Limb (tissue), 2 donors: ENCODE measurements around the gene GPR146.
"Not testable (repeated sequence)": the region's sequence is repeated elsewhere in the genome, so short reads cannot be mapped to it uniquely, and the experiment has no call there.

Experiments
- DNase-seq, 2 donors: peaks; one replicate each; pipeline ENCODE4 v3.0.0-alpha.2; 2016; ENCODE audit errors: extremely low spot score in 2 of 2

GPR146 gene

DNA sequence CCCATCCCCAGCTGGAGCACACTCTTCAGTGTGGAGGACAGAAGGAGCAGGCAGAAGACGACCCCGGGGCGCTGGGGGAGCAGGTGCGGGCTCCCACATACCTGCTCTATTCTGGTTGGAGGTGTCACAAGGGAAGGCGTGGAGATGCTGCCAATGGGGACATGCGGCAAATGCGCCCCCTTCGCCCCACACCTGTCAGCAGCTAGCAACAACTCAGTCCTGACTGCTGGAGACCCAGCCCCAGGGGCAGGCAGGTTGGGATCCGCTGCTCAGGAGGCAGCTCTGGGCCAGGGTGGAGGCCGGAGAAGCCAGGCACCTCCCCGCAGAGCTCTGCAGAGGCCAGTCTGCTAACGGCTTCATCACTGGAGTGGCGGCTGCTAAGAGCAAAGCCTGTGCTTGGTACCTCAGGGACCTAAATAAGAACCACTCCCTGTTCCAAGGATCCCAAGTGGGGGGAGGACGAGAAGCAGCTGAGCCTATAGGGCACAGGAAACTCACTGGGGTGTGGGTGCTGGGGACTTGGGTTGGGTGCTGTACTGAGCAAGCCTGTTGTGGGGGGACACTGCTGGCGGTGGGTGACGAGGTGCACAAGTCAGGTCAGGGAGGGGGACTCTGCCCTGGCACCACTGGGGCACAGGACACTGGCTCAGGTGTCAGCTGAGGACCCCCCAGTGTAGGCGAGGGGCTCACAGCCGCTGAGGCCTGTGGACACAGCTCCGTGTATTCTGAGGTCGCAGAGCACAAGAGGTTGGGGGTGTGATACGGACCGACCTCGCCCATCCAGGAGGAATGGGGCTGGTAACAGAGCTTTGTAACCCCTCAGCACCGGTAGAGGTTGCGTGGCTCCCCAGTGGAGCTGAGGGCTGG is 19.2 kb upstream of the GPR146 start:
- DNase-seq, result no peak

DNA sequence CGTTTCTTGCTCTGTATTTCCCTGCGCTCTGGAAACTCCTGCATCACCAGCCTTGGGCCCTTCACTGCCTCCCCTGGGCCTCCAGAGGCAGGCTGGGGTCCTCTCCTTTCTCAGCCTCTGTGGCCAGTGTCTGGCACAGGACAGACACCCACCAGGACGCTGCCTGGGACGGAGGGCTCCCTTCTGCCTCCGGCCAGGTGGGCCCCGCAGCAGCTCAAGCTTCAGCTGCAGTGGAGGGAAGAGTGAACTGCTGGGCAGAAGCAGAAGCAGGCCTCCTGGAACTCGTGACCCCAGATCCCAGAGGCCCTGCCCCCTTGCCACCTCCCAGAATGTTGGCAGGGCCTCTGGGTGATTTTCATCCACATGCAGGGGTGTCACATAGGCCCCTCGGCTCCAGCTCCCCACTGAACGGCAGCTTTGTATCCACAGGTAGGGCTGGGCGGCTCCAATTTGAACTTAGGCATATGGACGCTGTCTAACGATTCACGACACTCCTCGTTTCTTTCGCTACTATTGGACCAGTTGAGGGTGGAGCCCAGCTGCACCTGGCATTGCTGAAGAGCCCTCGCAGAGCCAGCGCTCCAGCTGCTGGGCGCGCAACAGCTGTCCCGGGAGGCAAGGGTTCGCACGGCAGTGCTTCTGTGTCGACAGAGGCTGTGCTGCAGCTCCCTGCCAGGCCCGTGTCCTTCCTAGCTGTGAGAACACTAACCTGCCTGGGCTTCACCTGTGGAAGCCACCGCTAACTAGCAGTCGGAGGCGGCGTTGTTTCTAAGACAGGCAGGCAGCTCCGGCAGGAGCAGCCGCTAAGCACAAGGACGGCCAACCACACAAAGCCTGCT is 18.4 kb upstream of the GPR146 start:
- DNase-seq, result peak; percentile 42 to 48

DNA sequence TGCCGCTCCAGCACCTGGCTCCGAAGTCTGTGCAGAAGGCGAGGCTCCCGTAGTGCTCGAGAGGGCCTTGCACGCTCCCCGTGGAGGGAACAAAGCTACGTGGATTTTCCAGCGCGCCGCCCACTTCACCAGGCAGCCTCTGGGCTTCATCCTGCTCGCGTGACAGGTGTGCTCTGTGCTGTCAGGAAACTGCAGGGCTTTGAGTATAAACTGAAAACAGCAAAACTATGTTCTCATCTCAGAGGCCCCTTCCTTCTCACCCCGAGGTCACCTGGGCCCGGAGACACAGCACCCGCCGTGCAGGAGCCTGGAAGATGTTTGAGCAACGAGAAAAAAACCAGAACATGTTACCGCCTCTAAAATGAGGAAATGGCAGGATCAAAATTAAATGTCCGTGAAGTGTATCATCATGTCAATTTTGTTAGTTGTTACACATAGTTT is 17.6 kb upstream of the GPR146 start:
- DNase-seq, result no peak

GRCh38 chr7:1027242-1028043 is 16.9 kb upstream of the GPR146 start:
- peak in 1 of 2 donors; percentile 70 for DNase-seq

GRCh38 chr7:1028044-1028770 is 16.1 kb upstream of the GPR146 start:
- peak; percentile 87 to 95 for DNase-seq

DNA sequence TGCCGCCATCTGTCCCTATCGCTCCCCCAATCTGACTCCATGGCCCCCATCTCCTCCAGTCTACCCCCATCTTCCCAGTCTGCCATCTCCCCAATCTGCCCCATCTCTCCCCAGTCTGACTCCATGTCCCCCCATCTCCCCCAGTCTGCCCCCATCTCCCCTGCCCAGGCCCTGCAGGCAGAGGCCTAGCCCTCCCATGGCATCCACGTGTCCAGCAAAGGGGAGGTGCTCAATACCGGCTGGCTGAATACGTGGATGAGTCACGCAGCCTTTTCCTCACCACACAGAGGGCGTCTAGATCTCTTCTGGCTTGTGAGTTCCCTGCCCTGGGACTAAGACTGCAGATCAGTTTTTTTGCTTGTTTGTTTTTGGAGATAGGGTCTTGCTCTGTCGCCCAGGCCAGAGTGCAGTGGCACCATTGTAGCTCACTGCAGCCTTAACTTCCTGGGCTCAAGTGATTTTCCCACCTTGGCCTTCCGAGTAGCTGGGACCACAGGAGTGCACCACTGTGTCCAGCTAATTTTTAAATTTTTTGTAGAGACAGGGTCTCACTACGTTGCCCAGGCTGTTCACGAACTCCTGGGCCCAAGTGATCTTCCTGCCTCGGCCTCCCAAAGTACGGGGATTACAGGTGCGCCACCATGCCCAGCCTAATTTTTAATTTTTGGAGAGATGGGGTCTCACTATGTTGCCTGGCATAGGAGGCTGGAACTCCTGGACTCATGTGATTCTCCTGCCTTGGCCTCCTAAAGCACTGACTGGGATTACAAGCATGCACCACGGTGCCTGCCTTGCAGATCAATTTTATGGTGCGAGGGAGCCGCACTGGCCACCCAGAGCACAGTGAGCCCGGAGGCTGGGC is 15.3 kb upstream of the GPR146 start:
- peak; percentile 54 to 80 for DNase-seq

- no peak for DNase-seq
Measured at GRCh38 chr7:1029637-1030443, 14.5 kb upstream of the GPR146 start.

GRCh38 chr7:1030444-1031070 is 13.8 kb upstream of the GPR146 start:
- DNase-seq, result no peak

DNA sequence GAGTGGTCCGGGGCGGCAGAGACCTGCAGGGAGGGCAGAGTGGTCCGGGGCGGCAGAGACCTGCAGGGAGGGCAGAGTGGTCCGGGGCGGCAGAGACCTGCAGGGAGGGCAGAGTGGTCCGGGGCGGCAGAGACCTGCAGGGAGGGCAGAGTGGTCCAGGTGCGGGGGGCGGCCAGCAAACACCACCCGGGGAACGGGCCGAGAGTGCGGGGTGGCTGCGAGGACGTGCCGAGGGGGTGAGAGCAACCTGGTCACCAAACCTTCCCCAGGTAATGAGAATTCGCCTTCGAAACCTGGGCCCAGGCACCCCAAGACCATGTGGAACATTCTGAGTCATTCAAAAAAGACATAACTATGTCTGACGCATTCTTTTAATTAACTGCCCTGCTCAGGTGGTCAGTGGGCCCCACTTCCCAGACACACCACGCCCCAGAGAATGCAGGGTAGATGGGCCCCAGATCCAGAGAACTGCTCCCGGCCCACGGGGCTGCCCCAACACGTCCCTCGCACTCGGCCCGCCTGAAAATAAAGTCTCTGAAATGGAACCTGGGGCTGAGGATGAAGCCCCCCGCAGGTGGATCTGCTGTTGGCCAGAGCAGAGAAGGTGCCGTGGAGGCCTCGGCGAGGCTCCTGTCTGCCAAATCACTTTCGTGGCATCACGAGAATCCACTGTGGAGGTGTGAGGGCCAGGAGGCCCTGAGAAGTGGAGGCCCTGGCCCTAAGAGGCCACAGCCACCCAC is 12.5 kb upstream of the GPR146 start:
- no peak for DNase-seq

GRCh38 chr7:1032536-1033181 is 11.7 kb upstream of the GPR146 start:
- no peak for DNase-seq

DNA sequence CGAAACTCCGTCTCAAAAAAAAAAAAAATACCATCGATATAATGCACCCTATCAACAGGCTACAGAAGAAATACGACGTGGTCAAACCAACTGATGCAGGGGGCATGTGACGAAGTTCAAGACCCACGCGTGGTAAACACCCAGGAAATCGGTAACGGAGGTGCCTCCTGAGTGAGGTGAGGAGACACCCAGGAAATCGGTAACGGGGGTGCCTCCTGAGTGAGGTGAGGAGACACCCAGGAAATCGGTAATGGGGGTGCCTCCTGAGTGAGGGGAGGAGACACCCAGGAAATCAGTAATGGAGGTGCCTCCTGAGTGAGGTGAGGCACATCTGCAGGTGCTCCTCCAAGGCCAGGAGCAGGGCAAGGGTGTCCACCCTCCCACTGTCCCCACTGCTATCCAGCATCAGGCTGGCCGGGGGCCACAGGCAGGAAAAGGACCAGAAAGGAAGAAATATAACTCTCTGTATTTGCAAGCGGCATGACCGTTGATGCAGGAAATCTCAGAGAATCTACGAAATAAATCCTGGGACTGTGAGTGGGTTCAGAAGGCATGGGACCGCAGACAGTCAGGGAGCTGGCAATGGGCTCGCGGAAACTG is 10.7 kb upstream of the GPR146 start:
- no peak for DNase-seq

DNA sequence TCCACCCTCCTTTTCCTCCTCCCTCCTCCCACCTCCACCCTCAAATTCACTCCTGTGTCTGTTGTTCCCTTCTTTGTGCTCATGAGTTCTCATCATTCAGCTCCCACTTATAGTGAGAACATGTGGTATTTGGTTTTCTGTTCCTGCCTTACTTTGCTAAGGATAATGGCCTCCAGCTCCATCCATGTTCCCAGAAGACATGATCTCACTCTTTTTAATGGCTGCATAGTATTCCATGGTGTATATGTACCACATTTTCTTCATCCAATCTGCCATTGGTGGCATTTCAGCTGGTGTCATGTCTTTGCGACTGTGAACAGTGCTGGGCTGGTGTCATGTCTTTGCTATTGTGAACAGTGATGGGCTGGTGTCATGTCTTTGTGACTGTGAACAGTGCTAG is 9.6 kb upstream of the GPR146 start:
- not testable (repeated sequence) for DNase-seq

DNA sequence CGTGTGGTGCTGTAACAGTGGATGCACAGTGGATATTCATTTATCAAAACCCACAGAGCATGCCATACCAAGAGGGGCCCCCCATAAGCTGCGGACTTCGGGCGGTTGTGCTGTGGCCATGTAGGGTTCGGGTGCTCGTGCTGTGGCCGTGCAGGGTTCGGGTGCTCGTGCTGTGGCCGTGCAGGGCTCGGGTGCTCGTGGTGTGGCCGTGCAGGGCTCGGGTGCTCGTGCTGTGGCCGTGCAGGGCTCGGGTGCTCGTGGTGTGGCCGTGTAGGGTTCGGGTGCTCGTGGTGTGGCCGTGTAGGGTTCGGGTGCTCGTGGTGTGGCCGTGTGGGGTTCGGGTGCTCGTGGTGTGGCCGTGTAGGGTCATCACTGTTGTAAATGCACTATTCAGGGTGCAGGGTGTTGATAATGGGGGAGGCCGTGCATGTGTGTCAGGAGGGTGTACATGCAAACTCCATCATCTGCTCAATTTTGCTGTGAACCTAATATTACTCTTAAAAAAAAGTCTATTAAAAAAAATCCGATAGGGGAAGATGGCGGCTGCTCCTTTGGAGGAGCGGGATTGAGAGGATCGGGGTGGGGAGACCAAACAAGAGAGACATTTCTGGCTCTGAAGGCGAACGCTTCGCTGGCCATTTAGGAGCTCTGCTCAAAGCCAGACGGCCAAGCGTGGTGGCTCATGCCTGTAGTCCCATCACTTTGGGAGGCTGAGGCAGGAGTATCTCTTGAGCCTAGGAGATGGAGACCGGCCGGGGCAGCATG is 8.0 kb upstream of the GPR146 start:
- not testable (repeated sequence) for DNase-seq

DNA sequence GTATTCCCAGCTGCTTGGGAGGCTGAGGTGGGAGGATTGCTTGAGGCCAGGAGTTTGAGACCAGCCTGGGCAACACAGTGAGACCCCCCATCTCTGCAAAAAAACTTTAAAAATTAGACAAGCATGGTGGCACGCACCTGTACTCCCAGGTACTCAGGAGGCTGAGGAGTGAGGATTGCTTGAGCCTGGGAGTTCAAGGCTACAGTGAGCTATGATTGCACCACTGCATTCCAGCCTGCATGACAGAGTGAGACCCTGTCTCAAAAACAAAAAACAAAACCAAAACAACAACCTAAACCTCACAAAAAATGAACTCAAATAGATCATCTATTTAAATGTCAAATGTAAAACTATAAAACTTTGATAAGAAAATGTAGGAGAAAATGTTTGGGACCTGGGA is 4.1 kb upstream of the GPR146 start:
- DNase-seq, result not testable (repeated sequence)

DNA sequence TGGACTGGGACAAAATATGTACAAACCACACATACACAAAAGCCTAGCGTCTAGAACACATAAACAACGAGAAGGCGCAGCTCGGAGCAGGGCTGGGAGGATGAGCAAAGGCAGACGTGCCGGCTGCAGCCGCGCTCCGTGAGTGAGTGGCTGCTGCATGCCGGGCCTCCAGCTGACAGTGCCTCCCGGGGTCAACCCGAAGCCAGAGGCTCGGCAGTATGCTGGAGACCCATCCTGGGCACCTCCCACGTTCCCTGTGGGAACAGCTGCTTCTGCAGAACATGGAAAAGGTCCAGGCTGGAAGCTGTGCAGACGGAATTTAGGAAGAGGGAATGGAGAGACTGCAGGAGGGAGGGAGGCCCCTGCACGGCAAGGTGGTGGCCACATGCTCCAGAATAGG is 3.6 kb upstream of the GPR146 start:
- peak; percentile 61 to 71 for DNase-seq
